SK-N-SH (cell line): ENCODE results near the gene DSE. TPM values are rescaled to one million over a fixed set of nuclear protein-coding genes. Genes with fewer than 3 reads are reported as not detected.

Source experiments
- CTCF ChIA-PET: fragments of 300-600, 350-600 bp; formaldehyde crosslinking; extraction: SDS; loops from one replicate; lab custom pipeline; 2021; lab: Yijun Ruan, JAX
- POLR2A ChIA-PET: fragments of 350-600 bp; sonication (Branson Sonifier 250); formaldehyde crosslinking; extraction: SDS; loops from one replicate; lab custom pipeline; 2020; ENCODE audit warnings: antibody characterized with exemption, inconsistent platforms; lab: Yijun Ruan, JAX
- DNase-seq: peaks from one replicate; pipeline ENCODE4 v3.0.0; 2012
- H2AFZ ChIP-seq: fragments of 200-600 bp; sonication (generic); 2 replicates; pipeline ENCODE4 v1.8.1; 2016; ENCODE audit warnings: antibody characterized with exemption, mild to moderate bottlenecking, low read depth
- H3F3A ChIP-seq: fragments of 200-600 bp; sonication (generic); replicated peaks from 2 replicates; pipeline ENCODE3; 2016; ENCODE audit warnings: antibody characterized with exemption, mild to moderate bottlenecking; ENCODE audit not compliant: insufficient read depth
- H3K27ac ChIP-seq, 2 experiments: fragments of 200-500 bp in 1 of 2; fragments of 200-600 bp in 1 of 2; sonication (Bioruptor generic) in 1 of 2; sonication (generic), shearing (Covaris generic) in 1 of 2; 2 replicates each; pipeline versions ENCODE4 v1.5.1 to v1.6.1; 2014 to 2016; ENCODE audit warnings: low read depth in 2 of 2, inconsistent platforms in 1 of 2, low read length in 1 of 2, mild to moderate bottlenecking in 1 of 2, mixed read lengths in 1 of 2
- H3K27me3 ChIP-seq: fragments of 200-600 bp; sonication (generic), shearing (Covaris generic); 2 replicates; pipeline ENCODE4 v1.6.1; 2016; ENCODE audit warnings: mixed run types; ENCODE audit not compliant: insufficient read depth
- H3K36me3 ChIP-seq, 2 experiments: fragments of 200-500 bp in 1 of 2; fragments of 200-600 bp in 1 of 2; sonication (Bioruptor generic) in 1 of 2; sonication (generic) in 1 of 2; replicated peaks in 1 of 2; 2 replicates each; pipeline versions ENCODE3 to v1.5.1; 2014 to 2016; ENCODE audit warnings: low read length in 1 of 2, mild to moderate bottlenecking in 1 of 2; ENCODE audit not compliant: insufficient read depth in 2 of 2, control insufficient read depth in 1 of 2
- H3K4me1 ChIP-seq, 2 experiments: fragments of 200-500 bp in 1 of 2; fragments of 200-600 bp in 1 of 2; sonication (Bioruptor generic) in 1 of 2; sonication (generic), shearing (Covaris generic) in 1 of 2; 2 replicates each; pipeline versions ENCODE4 v1.5.1 to v1.6.1; 2014 to 2016; ENCODE audit warnings: low read depth in 1 of 2, low read length in 1 of 2, mixed run types in 1 of 2; ENCODE audit not compliant: insufficient read depth in 2 of 2, control insufficient read depth in 1 of 2
- H3K4me2 ChIP-seq: fragments of 200-600 bp; sonication (generic), shearing (Covaris generic); 2 replicates; pipeline ENCODE4 v1.6.1; 2017; ENCODE audit warnings: mixed run types
- H3K4me3 ChIP-seq, 2 experiments: fragments of 200-500 bp in 1 of 2; fragments of 200-600 bp in 1 of 2; sonication (Bioruptor generic) in 1 of 2; sonication (generic), shearing (Covaris generic) in 1 of 2; 2 replicates each; pipeline versions ENCODE4 v1.5.1 to v1.8.1; 2014 to 2016; ENCODE audit warnings: low read depth in 2 of 2, inconsistent platforms in 1 of 2, low read length in 1 of 2, mild to moderate bottlenecking in 1 of 2, mixed read lengths in 1 of 2, moderate library complexity in 1 of 2
- H3K79me2 ChIP-seq: fragments of 200-600 bp; sonication (generic); 2 replicates; pipeline ENCODE4 v1.8.1; 2017; ENCODE audit warnings: mild to moderate bottlenecking; ENCODE audit not compliant: insufficient read depth
- H3K9ac ChIP-seq: fragments of 200-600 bp; sonication (generic); 2 replicates; pipeline ENCODE4 v1.6.1; 2017; ENCODE audit warnings: mixed run types
- H3K9me2 ChIP-seq: fragments of 200-600 bp; sonication (generic); 2 replicates; pipeline ENCODE4 v1.6.1; 2017; ENCODE audit warnings: mixed run types
- H3K9me3 ChIP-seq: fragments of 200-600 bp; sonication (generic); 2 replicates; pipeline ENCODE4 v1.6.1; 2017; ENCODE audit warnings: mixed run types, mild to moderate bottlenecking, moderate library complexity
- H4K20me1 ChIP-seq: fragments of 200-600 bp; sonication (generic); 2 replicates; pipeline ENCODE4 v1.6.1; 2017; ENCODE audit warnings: mild to moderate bottlenecking, mixed run types; ENCODE audit not compliant: insufficient read depth
- CTCF ChIP-seq: fragments of 200-600 bp; sonication (generic); IDR thresholded peaks from 2 replicates; pipeline ENCODE4 v1.6.1; 2017; ENCODE audit warnings: antibody characterized with exemption, mild to moderate bottlenecking, moderate library complexity
- EZH2phosphoT487 ChIP-seq: fragments of 200-600 bp; sonication (generic); IDR thresholded peaks from 2 replicates; pipeline ENCODE4 v1.6.1; 2017; ENCODE audit warnings: low read depth, mixed run types, mild to moderate bottlenecking, antibody characterized with exemption, moderate library complexity, borderline replicate concordance
- FOXJ3 ChIP-seq: sonication (generic); formaldehyde crosslinking; IDR thresholded peaks from 2 replicates; pipeline ENCODE4 v1.5.1; 2020; ENCODE audit warnings: mild to moderate bottlenecking, missing genetic modification reagents
- FOXM1 ChIP-seq: IDR thresholded peaks from 2 replicates; pipeline ENCODE4 v1.4.0; 2012; ENCODE audit warnings: low read depth, mild to moderate bottlenecking
- GATA2 ChIP-seq: sonication (generic); formaldehyde crosslinking; IDR thresholded peaks from 2 replicates; pipeline ENCODE4 v1.5.0; 2020; ENCODE audit warnings: mild to moderate bottlenecking, missing genetic modification reagents
- IRF3 ChIP-seq: fragments of 150-350 bp; IDR thresholded peaks from 2 replicates; pipeline ENCODE4 v1.6.1; 2016; ENCODE audit warnings: mild to moderate bottlenecking, low read depth, low read length
- MEF2A ChIP-seq: IDR thresholded peaks from 2 replicates; pipeline ENCODE4 v1.4.0; 2012; ENCODE audit warnings: low read depth, borderline replicate concordance
- NRF1 ChIP-seq: IDR thresholded peaks from 2 replicates; pipeline ENCODE4 v1.6.1; 2012; ENCODE audit warnings: low read depth, mild to moderate bottlenecking, low read length
- RFX5 ChIP-seq: IDR thresholded peaks from 2 replicates; pipeline ENCODE4 v1.6.1; 2012; ENCODE audit warnings: mild to moderate bottlenecking, improper control_type of control experiment, low read length
- SMC3 ChIP-seq: IDR thresholded peaks from 2 replicates; pipeline ENCODE4 v1.6.1; 2012; ENCODE audit warnings: low read depth, low read length, improper control_type of control experiment
- TCF12 ChIP-seq: IDR thresholded peaks from 2 replicates; pipeline ENCODE4 v1.4.0; 2012
- WGBS: methylation state at CpG from one replicate; pipeline ENCODE4 v1.1.6; 2017; ENCODE audit warnings: low lambda C conversion rate; 5-methylcytosine and 5-hydroxymethylcytosine counted together
- polyA plus RNA-seq, 3 experiments: library from polyadenylated mRNA; depleted of rRNA; stranded (reverse); fragments of >200 nt; gene quantifications; 2 replicates each; pipeline ENCODE4 v1.2.3, GENCODE V29; 2012

Gene DSE
- polyA plus RNA-seq, 1 of the 3 experiments (the other 2 are of a cell fraction) = 12.7 TPM

GRCh38 chr6:116393430-116393829, 22.7 kb downstream of the DSE start (continued):
- TF ChIP-seq CTCF = peak; percentile 19; the same call in 1 of the 2 replicates

- H3K27ac ChIP-seq = no peak overlapping the region
- no peak overlapping the region for H3K4me3 ChIP-seq
- H3K36me3 ChIP-seq = peaks cover 6 to 10% of the 10 kb centered on the region in 2 experiments
- H3K4me1 ChIP-seq = peaks cover 3 to 36% of the 10 kb centered on the region in 2 experiments
- no peaks in the 10 kb centered on the region for H3K27me3 ChIP-seq
- no peak overlapping the region for H3K9ac ChIP-seq
- DNase-seq = no peak
- no peak overlapping the region for H3K4me2 ChIP-seq
- no peak overlapping the region for H2AFZ ChIP-seq
- WGBS = 98% methylated on average over 3 of the region's 3 CpGs
- TF ChIP-seq FOXM1 = no peak
- no peak for TF ChIP-seq SMC3
- TF ChIP-seq IRF3 = no peak
- no peak for TF ChIP-seq MEF2A
- no peaks in the 10 kb centered on the region for H3K9me3 ChIP-seq
- no peaks in the 10 kb centered on the region for H4K20me1 ChIP-seq
- no peaks in the 10 kb centered on the region for H3K9me2 ChIP-seq
- H3K79me2 ChIP-seq = peaks cover 59% of the 10 kb centered on the region; the same call in 1 of the 2 replicates
- ChIA-PET POLR2A (no interaction called here), CTCF (no interaction called here)
- H3F3A ChIP-seq = peaks cover 10% of the 10 kb centered on the region
These were observed 24.9 kb downstream of the DSE start for GRCh38 chr6:116395647-116396046.

- DNase-seq = no peak
- Histone ChIP-seq H3K9me2 (no peaks in the 10 kb centered on the region), H3K36me3 (peaks cover 6 to 12% of the 10 kb centered on the region in 2 experiments), H3K9me3 (no peaks in the 10 kb centered on the region), H4K20me1 (no peaks in the 10 kb centered on the region), H3K79me2 (peaks cover 56% of the 10 kb centered on the region; the same call in 1 of the 2 replicates), H3K27ac (no peak overlapping the region), H3K9ac (no peak overlapping the region), H3F3A (peaks cover 10% of the 10 kb centered on the region), H3K4me3 (no peak overlapping the region), H2AFZ (no peak overlapping the region), H3K4me2 (no peak overlapping the region), H3K27me3 (no peaks in the 10 kb centered on the region), H3K4me1 (peaks cover 3 to 32% of the 10 kb centered on the region in 2 experiments)
- 91% methylated on average over 5 of the region's 5 CpGs for WGBS
- POLR2A ChIA-PET = no interaction called here
- no peak for TF ChIP-seq RFX5
- TF ChIP-seq TCF12 = no peak
- TF ChIP-seq GATA2 (CRISPR knock-in tag) = no peak
- no peak for TF ChIP-seq NRF1
- TF ChIP-seq FOXJ3 = no peak
- TF ChIP-seq EZH2phosphoT487 = no peak
- CTCF ChIA-PET = no interaction called here
These were observed 25.7 kb downstream of the DSE start for GRCh38 chr6:116396441-116396840.
